HepG2 (cell line): ENCODE data around the gene ARSB. TPM values are rescaled to one million over a fixed set of nuclear protein-coding genes. Genes with fewer than 3 reads are reported as not detected.

ENCODE experiments used
- ATAC-seq: fragments of 200-7000 bp; cut with Tn5 transposase; 3 replicates; pipeline ENCODE4 v1.9.1; 2020; ENCODE audit warnings: mild to moderate bottlenecking, moderate library complexity
- BruUV-seq: library from RNA; stranded (reverse); fragments of 400-500 nt; replicated peaks from 2 replicates; lab custom pipeline; 2021; lab: Mats Ljungman, UMichigan
- CTCF ChIA-PET: fragments of 300-600 bp; formaldehyde crosslinking; extraction: SDS; loops from one replicate; lab custom pipeline; 2021; ENCODE audit warnings: low total read pairs, inconsistent platforms, low intra/inter-chr PET ratio; lab: Yijun Ruan, JAX
- POLR2A ChIA-PET: fragments of 350-600 bp; sonication (Branson Sonifier 250); formaldehyde crosslinking; loops from one replicate; lab custom pipeline; 2020; ENCODE audit warnings: antibody characterized with exemption, inconsistent platforms; lab: Yijun Ruan, JAX
- DNase-seq: peaks from one replicate; pipeline ENCODE4 v3.0.0-alpha.2; 2015; ENCODE audit warnings: low spot score
- FAIRE-seq: peaks from 3 replicates; lab custom pipeline; 2011; peaks lifted over from hg19 to GRCh38; lab: Jason Lieb, UNC
- H2AFZ ChIP-seq: one replicate; pipeline ENCODE4 v1.6.1; 2011; ENCODE audit warnings: low read length, inconsistent platforms
- H3K27ac ChIP-seq: fragments of 300-600 bp; 3 replicates; pipeline ENCODE4 v1.8.0; 2011; ENCODE audit warnings: mixed run types, mild to moderate bottlenecking, mixed read lengths, low read length, inconsistent platforms; ENCODE audit not compliant: insufficient read depth; ENCODE audit errors: extremely low read length
- H3K27me3 ChIP-seq, 2 experiments: fragments of 200-600 bp in 1 of 2; 2 replicates in 1 of 2; 3 replicates in 1 of 2; pipeline versions ENCODE4 v1.6.0 to v1.8.0; 2011; ENCODE audit warnings: low read length in 2 of 2, mild to moderate bottlenecking in 2 of 2, moderate library complexity in 2 of 2, inconsistent platforms in 1 of 2; ENCODE audit not compliant: insufficient read depth in 2 of 2, control insufficient read depth in 1 of 2
- H3K36me3 ChIP-seq, 2 experiments: fragments of 200-600 bp in 1 of 2; replicated peaks in 1 of 2; 2 replicates in 1 of 2; 3 replicates in 1 of 2; pipeline versions ENCODE4 v1.5.1 to v1.8.0; 2011; ENCODE audit warnings: low read length in 2 of 2, inconsistent platforms in 1 of 2; ENCODE audit not compliant: insufficient read depth in 2 of 2, control insufficient read depth in 1 of 2
- H3K4me1 ChIP-seq: 2 replicates; pipeline ENCODE4 v1.5.1; 2012; ENCODE audit warnings: low read length, inconsistent platforms; ENCODE audit not compliant: insufficient read depth
- H3K4me2 ChIP-seq: 2 replicates; pipeline ENCODE4 v1.6.0; 2011; ENCODE audit warnings: low read depth, low read length, inconsistent platforms
- H3K4me3 ChIP-seq, 3 experiments: fragments of 200-600 bp in 1 of 3; sonication (generic), shearing (Covaris generic) in 1 of 3; replicated peaks in 1 of 3; 2 replicates each; pipeline ENCODE4 v1.5.1; 2011 to 2016; ENCODE audit warnings: low read length in 3 of 3, inconsistent platforms in 2 of 3, low read depth in 2 of 3, mild to moderate bottlenecking in 2 of 3, control low read depth in 1 of 3, mixed read lengths in 1 of 3; ENCODE audit not compliant: insufficient read depth in 1 of 3
- H3K79me2 ChIP-seq: one replicate; pipeline ENCODE4 v1.6.1; 2011; ENCODE audit warnings: low read length, inconsistent platforms; ENCODE audit not compliant: insufficient read depth
- H3K9ac ChIP-seq: 2 replicates; pipeline ENCODE4 v1.6.0; 2011; ENCODE audit warnings: mild to moderate bottlenecking, low read depth, low read length, inconsistent platforms; ENCODE audit not compliant: insufficient read depth
- H3K9me3 ChIP-seq: 2 replicates; pipeline ENCODE4 v1.5.1; 2012; ENCODE audit warnings: mild to moderate bottlenecking, low read length
- H4K20me1 ChIP-seq: 2 replicates; pipeline ENCODE4 v1.6.0; 2011; ENCODE audit warnings: inconsistent platforms, mild to moderate bottlenecking, low read length, moderate library complexity; ENCODE audit not compliant: insufficient read depth
- ARNT ChIP-seq: fragments of 450-650 bp; IDR thresholded peaks from 2 replicates; pipeline ENCODE4 v1.6.1; 2017
- ATF5 ChIP-seq: sonication (generic); formaldehyde crosslinking; IDR thresholded peaks from 2 replicates; pipeline ENCODE4 v1.4.0; 2020; ENCODE audit warnings: mild to moderate bottlenecking, low read depth, missing genetic modification reagents
- CCAR2 ChIP-seq: fragments of 200-400 bp; formaldehyde crosslinking; optimal IDR thresholded peaks from 2 replicates; pipeline ENCODE3; 2018; ENCODE audit warnings: low read depth, mild to moderate bottlenecking, low read length, moderate library complexity
- CENPT ChIP-seq: sonication (generic); formaldehyde crosslinking; IDR thresholded peaks from 2 replicates; pipeline ENCODE4 v1.8.0; 2022; ENCODE audit warnings: low read depth, mild to moderate bottlenecking, moderate library complexity, missing genetic modification reagents
- FUBP1 ChIP-seq: sonication (generic); formaldehyde crosslinking; IDR thresholded peaks from 2 replicates; pipeline ENCODE4 v1.5.1; 2020; ENCODE audit warnings: missing genetic modification reagents, mild to moderate bottlenecking, borderline replicate concordance
- PAF1 ChIP-seq: IDR thresholded peaks from 2 replicates; pipeline ENCODE4 v1.6.1; 2016; ENCODE audit warnings: missing genetic modification reagents, missing compliant biosample characterization
- RFXAP ChIP-seq: sonication (generic); formaldehyde crosslinking; IDR thresholded peaks from 2 replicates; pipeline ENCODE4 v1.4.0; 2020; ENCODE audit warnings: missing genetic modification reagents, borderline replicate concordance
- TGIF2 ChIP-seq: IDR thresholded peaks from 2 replicates; pipeline ENCODE4 v1.6.1; 2016; ENCODE audit warnings: control low read depth, missing compliant biosample characterization
- ZBTB49 ChIP-seq: sonication (generic); formaldehyde crosslinking; IDR thresholded peaks from 2 replicates; pipeline ENCODE4 v1.4.0; 2020; ENCODE audit warnings: missing genetic modification reagents, borderline replicate concordance
- ZFY ChIP-seq: sonication (generic); formaldehyde crosslinking; IDR thresholded peaks from 2 replicates; pipeline ENCODE4 v1.4.0; 2020; ENCODE audit warnings: missing genetic modification reagents
- ZFYVE20 ChIP-seq: sonication (generic); formaldehyde crosslinking; IDR thresholded peaks from 2 replicates; pipeline ENCODE4 v1.8.0; 2023; ENCODE audit warnings: low read depth, mild to moderate bottlenecking, moderate library complexity, missing genetic modification reagents, borderline replicate concordance
- ZNF354B ChIP-seq: sonication (generic); formaldehyde crosslinking; IDR thresholded peaks from 2 replicates; pipeline ENCODE4 v1.8.0; 2022; ENCODE audit warnings: mild to moderate bottlenecking, missing genetic modification reagents
- ZNF564 ChIP-seq: sonication (generic); formaldehyde crosslinking; IDR thresholded peaks from 2 replicates; pipeline ENCODE4 v1.8.1; 2023; ENCODE audit warnings: mild to moderate bottlenecking, missing genetic modification reagents
- ZNF780A ChIP-seq: sonication (generic); formaldehyde crosslinking; IDR thresholded peaks from 2 replicates; pipeline ENCODE4 v1.8.0; 2022; ENCODE audit warnings: mild to moderate bottlenecking, missing genetic modification reagents, moderate library complexity
- WGBS: methylation state at CpG from one replicate; pipeline ENCODE4 v1.1.6; 2017; ENCODE audit warnings: low lambda C conversion rate; 5-methylcytosine and 5-hydroxymethylcytosine counted together
- in situ Hi-C: cut with HindIII; loops from 2 replicates; pipeline ENCODE4 v1.10.0; 2017; ENCODE audit warnings: low pct_unique_long_range_greater_than_20kb; ENCODE audit not compliant: extremely low pct_ligation_motif_present
- intact Hi-C: fragments of 100-400 bp; cut with micrococcal nuclease; formaldehyde crosslinking; loops from one replicate; pipeline ENCODE4 v1.10.0; 2022; ENCODE audit not compliant: unreplicated experiment
- polyA plus RNA-seq, 8 experiments: library from polyadenylated mRNA; depleted of rRNA in 3 of 8; stranded (reverse) in 7 of 8; unstranded in 1 of 8; fragments of >200 nt; fragmentation: Illumina TruSeq in 4 of 8; extraction: Trizol in 4 of 8; gene quantifications; 2 replicates each; pipeline versions ENCODE4 v1.2.1 to v1.2.3, GENCODE V29; 2011 to 2016; ENCODE audit warnings: low read depth in 4 of 8, missing spikeins in 1 of 8, mixed read lengths in 1 of 8; ENCODE audit not compliant: insufficient read depth in 1 of 8
- total RNA-seq, 5 experiments: library from RNA; depleted of rRNA; stranded (reverse); fragments of >200 nt; fragmentation: Illumina TruSeq; extraction: Trizol; gene quantifications; 2 replicates each; pipeline ENCODE4 v1.2.3, GENCODE V29; 2016; ENCODE audit warnings: low read depth in 1 of 5
- TF ChIP-seq, protein P1 (sequence below): sonication (generic); formaldehyde crosslinking; IDR thresholded peaks from 2 replicates; pipeline ENCODE4 v1.4.0; 2020; ENCODE audit warnings: missing genetic modification reagents, borderline replicate concordance
- TF ChIP-seq, protein P2 (sequence below): sonication (generic); formaldehyde crosslinking; IDR thresholded peaks from 2 replicates; pipeline ENCODE4 v1.8.1; 2023; ENCODE audit warnings: mild to moderate bottlenecking, moderate library complexity, missing genetic modification reagents

Gene ARSB
- total and polyA plus RNA-seq, 2 of the 13 experiments (the other 11 are each of a cell fraction or from before 2014, with no cell fraction given), result 52.6 to 66.4 TPM

DNA sequence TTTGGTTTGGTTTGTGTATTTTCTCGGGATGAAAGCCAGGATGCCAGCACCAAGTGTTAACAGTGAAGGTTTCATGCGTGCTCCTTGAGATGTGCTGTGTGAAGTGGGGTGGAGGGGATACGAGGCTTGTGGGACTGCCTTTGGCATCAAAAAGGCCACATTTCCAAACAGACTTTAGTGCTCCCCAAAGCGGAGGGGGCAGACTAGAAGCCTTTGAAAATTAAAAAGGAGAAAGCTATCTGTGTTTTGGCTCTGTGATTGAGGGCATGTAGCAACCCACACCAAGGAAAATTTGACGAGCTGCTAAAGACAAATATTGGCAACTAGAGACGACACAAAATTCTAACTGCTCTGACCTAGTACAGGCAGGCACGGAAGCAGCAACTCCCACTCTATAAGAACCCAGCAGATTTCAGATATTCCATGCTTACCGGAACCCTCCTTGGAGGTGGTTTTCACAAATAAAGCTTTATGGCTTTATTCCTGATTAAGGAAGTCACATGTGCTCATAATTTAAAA lies 154.5 kb downstream of the ARSB start:
- H3K9me3 ChIP-seq, result no peaks in the 10 kb centered on the region
- no peak for ATAC-seq
- no peak overlapping the region for H3K27ac ChIP-seq
- intact Hi-C loops (no loop called here), in situ Hi-C loops (no loop called here)
- WGBS, result 97% methylated on average over 8 of the region's 8 CpGs
- DNase-seq, result no peak
- TF ChIP-seq ATF5 (CRISPR knock-in tag) (no peak), FUBP1 (CRISPR knock-in tag) (no peak), ZNF564 (no peak), ZFY (CRISPR knock-in tag) (no peak), ZBTB49 (no peak), RFXAP (CRISPR knock-in tag) (no peak), ZFYVE20 (CRISPR knock-in tag) (no peak), CENPT (no peak), TGIF2 (CRISPR knock-in tag) (no peak), PAF1 (CRISPR knock-in tag) (no peak), ZNF354B (CRISPR knock-in tag) (no peak), ARNT (no peak), CCAR2 (no peak), ZNF780A (CRISPR knock-in tag) (no peak)
- TF ChIP-seq, protein P1, sequence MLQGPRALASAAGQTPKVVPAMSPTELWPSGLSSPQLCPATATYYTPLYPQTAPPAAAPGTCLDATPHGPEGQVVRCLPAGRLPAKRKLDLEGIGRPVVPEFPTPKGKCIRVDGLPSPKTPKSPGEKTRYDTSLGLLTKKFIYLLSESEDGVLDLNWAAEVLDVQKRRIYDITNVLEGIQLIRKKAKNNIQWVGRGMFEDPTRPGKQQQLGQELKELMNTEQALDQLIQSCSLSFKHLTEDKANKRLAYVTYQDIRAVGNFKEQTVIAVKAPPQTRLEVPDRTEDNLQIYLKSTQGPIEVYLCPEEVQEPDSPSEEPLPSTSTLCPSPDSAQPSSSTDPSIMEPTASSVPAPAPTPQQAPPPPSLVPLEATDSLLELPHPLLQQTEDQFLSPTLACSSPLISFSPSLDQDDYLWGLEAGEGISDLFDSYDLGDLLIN (CRISPR knock-in tag), result no peak
- TF ChIP-seq, protein P2, sequence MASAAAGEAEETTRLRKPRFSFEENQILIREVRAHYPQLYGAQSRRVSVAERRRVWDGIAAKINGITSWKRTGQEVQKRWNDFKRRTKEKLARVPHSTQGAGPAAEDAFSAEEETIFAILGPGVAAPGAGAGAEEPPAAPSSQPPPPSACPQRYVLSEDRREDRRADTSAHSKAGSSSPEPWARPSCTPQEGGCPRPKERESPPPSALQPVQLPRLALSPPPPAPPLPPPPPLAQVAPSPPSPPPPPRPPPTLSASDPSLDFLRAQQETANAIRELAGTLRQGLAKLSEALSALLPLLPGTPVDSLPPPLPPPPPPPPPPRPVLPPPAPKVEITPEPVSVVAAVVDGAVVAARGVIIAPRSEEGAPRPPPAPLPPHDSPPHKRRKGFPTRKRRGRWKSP (CRISPR knock-in tag), result no peak
- no peak overlapping the region for H3K9ac ChIP-seq
- H3K4me2 ChIP-seq, result no peak overlapping the region
- no peak overlapping the region for H2AFZ ChIP-seq
- H3K4me3 ChIP-seq, result no peak overlapping the region
- ChIA-PET CTCF (no interaction called here), POLR2A (no interaction called here)
- no peaks in the 10 kb centered on the region for H3K27me3 ChIP-seq
- no peaks in the 10 kb centered on the region for H4K20me1 ChIP-seq
- no peaks in the 10 kb centered on the region for H3K79me2 ChIP-seq
- no TSS peak for BruUV-seq
- no peak for FAIRE-seq
- H3K36me3 ChIP-seq, result peaks cover 16 to 50% of the 10 kb centered on the region in 2 experiments
- H3K4me1 ChIP-seq, result no peaks in the 10 kb centered on the region
